ENCODE data around the gene HLA-DQA1.

DNA sequence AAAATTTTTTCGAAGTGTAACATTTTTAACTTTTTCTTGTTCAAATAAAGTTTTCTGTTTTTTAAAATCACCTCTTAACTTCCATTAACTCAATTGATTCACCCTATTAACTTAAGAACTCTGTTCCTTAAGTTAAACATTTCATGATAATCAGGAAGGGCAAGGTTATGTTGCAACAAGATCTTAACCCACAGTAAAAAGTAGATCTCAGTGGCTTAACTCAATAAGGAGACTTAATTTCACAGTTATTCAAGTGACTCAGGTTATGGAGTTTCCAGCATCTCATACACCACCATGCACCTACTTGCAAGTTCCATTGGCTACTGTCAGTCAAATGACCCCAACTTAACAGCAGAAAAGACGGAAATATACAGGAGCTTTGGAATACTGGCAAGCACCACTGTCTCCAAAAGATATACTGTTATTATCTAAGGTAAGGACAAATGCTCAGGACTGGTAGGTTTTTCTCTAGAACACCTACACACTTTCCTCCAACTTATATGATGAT, 18.1 kb downstream of the HLA-DQA1 start:
- TF ChIP-seq POLR2AphosphoS5 (IDR thresholded peaks at IDR 0.05) (no peak), POLR2A (IDR thresholded peaks at IDR 0.05) (no peak), EP300 (IDR thresholded peaks at IDR 0.05) (no peak)
- TF ChIP-seq, protein P1, sequence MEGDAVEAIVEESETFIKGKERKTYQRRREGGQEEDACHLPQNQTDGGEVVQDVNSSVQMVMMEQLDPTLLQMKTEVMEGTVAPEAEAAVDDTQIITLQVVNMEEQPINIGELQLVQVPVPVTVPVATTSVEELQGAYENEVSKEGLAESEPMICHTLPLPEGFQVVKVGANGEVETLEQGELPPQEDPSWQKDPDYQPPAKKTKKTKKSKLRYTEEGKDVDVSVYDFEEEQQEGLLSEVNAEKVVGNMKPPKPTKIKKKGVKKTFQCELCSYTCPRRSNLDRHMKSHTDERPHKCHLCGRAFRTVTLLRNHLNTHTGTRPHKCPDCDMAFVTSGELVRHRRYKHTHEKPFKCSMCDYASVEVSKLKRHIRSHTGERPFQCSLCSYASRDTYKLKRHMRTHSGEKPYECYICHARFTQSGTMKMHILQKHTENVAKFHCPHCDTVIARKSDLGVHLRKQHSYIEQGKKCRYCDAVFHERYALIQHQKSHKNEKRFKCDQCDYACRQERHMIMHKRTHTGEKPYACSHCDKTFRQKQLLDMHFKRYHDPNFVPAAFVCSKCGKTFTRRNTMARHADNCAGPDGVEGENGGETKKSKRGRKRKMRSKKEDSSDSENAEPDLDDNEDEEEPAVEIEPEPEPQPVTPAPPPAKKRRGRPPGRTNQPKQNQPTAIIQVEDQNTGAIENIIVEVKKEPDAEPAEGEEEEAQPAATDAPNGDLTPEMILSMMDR (IDR thresholded peaks at IDR 0.05): no peak

Measured in suprapubic skin (tissue), 4 donors.